Stimulated activated CD8-positive, alpha-beta memory T cell treated with anti-CD3 and anti-CD28 coated beads, Interleukin-15, amount 100 ng/mL, for 48 hours (primary cell): ENCODE data around the gene TAS2R20.
"Not testable (repeated sequence)": the region's sequence is repeated elsewhere in the genome, so short reads cannot be mapped to it uniquely, and the experiment has no call there.

Experiments
- DNase-seq, 2 donors: peaks; one replicate each; pipeline ENCODE4 v3.0.0-alpha.2; 2020; ENCODE audit warnings: low read depth in 2 of 2

Gene TAS2R20, protein sequence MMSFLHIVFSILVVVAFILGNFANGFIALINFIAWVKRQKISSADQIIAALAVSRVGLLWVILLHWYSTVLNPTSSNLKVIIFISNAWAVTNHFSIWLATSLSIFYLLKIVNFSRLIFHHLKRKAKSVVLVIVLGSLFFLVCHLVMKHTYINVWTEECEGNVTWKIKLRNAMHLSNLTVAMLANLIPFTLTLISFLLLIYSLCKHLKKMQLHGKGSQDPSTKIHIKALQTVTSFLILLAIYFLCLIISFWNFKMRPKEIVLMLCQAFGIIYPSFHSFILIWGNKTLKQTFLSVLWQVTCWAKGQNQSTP

DNA sequence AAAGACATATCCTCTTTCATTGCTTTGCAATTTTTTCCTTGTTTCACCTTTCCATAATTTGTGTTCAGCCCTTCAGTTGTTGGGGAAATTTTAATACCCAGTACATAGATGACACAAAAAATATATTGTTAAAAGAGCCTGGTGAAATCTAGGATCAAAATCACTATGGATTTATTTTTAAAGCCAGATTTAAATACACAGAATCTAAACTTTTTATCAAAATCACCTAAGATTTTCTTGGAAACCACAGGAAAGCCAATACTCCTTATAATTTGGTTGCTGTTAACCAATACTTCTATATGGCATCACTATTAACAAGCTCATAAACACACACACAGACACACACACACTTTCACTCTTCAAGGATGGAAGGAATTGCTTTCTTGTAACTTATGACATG lies at the start of gene TAS2R20:
Gene TAS2R20 (minus strand): TSS at position 101 of the 400 bp plus-strand sequence. CDS start 429 bp downstream, outside the sequence.
- DNase-seq, result no peak

DNA sequence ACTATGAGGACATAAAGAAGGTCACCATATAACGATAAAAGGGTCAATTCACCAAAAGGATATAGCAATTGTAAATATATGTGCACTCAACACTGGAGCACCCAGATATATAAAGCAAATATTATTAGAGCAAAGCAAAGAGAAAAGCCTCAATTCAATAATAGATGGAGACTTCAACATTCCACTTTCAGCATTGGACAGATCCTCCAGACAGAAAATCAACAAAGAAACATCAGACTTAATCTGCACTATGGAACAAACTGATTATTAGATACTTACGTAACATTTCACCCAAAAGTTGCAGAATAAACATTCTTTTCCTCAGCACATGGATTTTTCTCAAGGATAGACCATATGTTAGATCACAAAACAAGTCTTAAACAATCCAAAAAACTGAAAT lies 43.3 kb upstream of the TAS2R20 start:
- DNase-seq, result not testable (repeated sequence)

DNA sequence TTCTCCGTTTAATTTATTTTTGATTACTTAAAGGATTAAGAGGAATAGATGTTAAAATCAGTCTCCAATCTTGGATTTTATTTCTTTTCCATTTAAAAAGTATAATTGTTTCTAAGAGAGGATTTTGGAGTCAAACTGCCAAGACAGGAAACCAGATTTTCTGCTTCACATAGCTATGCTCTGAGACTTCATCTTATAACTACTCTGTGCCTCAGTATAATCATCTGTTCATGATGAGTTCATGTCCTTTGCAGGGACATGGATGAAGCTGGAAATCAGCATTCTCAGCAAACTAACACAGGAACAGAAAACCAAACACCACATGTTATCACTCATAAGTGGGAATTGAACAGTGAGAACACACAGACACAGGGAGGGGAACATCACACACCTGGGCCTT lies 42.1 kb upstream of the TAS2R20 start:
- DNase-seq, result no peak

DNA sequence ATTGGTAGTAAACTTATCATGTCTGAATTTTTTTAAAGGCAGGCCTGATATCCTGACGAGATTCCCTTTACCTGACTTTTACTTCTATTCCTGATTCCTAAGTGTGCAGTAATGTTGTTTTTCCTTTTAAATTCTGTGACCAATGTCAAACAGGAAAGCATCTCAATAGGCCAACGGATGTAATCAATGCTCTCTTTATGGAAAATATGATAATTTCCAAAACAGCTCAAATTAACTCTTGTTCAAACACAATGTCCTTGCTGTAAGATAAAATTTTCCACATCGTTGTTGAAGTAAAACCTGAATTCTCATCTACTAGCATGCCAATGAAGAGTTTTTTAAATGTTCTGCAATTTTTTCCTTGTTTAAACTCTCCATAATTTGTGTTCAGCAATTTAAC lies 41.1 kb upstream of the TAS2R20 start:
- DNase-seq, result no peak

DNA sequence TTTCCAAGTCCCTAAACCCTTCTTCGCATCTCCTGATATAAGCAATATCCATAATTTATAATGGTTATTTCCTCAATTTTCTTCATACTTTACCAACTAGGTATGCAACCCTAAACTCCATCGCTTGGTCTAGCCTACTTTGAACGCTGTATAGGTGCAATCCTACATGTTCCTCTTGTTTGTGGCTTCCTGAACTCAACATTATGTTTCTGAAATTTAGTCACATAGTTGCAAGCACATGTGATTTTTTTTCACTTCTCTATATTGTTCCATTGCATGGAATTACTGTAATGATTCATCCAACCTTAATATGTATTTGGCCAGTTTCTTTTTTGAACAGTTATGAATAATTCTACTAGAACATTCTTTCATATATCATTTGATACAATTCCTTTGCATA lies 35.9 kb upstream of the TAS2R20 start:
- not testable (repeated sequence) for DNase-seq

DNA sequence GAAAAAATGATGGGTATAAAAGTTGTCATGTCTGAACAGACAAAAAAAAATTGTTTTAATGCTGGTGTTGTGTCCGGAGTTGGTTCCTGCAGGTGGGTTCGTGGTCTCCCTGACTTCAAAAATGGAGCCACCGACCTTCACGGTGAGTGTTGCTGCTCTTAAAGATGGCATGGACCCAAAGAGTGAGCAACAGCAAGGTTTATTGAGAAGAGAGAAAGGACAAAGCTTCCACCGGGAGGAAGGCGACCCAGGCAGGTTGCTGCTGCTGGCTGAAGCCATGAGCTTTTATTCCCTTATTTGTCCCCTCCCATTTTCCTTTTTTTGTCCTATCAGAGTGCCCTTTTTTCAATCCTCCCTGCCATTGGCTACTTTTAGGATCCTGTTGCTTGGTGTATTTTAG lies 33.2 kb upstream of the TAS2R20 start, which contains the start of gene TAS2R31:
Gene TAS2R31 (minus strand): TSS at position 101 of the 400 bp plus-strand sequence. CDS start 72 bp downstream, at position 29.
- DNase-seq, result no peak

DNA sequence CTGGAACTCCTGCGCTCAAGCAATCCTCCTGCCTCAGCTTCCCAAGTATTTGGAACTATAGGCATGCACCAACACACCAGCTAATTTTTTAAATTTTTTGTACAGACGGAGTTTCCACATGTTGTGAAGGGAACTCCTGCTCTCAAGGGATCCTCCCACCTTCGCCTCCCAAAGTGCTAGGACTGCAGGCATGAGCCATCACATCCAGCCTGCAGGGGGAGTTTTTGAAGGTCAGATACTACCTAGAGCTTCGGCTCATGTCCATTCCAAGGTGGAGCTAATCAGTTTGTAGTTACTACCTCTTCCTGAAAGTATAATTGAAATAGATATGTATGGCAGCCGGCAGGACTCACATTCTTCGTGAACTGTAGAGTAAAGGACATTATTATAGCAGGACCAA lies 28.0 kb upstream of the TAS2R20 start:
- DNase-seq, result no peak

DNA sequence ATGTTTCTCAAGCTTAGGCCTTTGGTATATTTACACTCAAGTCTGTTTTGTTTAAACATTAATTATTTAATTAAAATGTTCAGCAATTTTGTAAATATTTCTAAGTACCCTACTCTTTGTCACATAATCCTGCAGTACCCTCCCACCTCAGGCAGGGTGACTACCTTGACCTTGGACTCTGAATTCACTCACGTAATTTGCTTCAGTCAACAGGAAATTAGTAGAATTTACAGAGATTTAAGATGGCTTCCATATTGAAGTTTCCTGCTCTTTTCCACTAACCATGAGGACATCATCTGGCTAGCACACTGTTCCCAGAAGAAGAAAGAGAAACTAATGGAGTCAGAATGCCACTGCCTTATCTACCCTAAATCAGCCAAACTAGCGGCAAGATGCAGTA lies 25.3 kb upstream of the TAS2R20 start:
- DNase-seq, result no peak

DNA sequence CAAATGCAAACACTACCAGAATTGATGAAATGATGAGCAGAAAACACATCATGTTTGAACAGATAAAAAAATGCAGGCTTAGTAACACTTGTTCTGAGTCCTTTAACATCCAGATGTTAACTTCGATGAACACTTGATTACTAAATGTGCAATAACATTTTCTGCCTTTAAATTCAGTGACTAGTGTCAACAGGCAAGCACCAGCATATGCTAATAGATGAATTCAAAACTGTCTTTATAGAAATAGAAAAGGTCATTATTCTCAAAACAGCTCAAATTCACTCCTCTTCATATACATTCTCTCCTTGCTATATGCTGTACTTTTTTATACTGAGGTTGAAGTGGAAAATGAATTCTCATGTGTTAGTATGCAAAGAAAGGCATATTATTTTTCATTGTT lies 24.4 kb upstream of the TAS2R20 start, which contains the start of gene TAS2R19:
Gene TAS2R19 (minus strand): TSS at position 101 of the 400 bp plus-strand sequence. CDS start 49 bp downstream, at position 52.
- no peak for DNase-seq

DNA sequence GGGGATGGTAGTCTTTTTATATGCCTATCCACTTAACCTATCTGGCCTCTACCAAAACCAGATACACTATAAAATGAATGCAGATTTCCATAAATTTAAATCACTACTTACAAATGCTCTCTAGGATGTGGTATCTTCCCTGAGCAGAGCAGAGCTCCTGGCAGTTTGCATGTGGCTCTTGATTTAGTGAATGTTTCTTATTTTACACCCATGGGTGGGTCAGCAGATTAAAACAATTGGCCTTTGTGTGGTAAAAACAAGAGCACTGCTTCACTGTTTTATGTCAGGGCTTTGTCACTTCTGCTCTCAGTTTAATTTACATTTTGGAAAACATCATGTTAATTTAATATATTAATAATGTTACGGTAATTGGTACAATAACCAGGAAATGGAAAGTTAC lies 18.8 kb upstream of the TAS2R20 start:
- no peak for DNase-seq

DNA sequence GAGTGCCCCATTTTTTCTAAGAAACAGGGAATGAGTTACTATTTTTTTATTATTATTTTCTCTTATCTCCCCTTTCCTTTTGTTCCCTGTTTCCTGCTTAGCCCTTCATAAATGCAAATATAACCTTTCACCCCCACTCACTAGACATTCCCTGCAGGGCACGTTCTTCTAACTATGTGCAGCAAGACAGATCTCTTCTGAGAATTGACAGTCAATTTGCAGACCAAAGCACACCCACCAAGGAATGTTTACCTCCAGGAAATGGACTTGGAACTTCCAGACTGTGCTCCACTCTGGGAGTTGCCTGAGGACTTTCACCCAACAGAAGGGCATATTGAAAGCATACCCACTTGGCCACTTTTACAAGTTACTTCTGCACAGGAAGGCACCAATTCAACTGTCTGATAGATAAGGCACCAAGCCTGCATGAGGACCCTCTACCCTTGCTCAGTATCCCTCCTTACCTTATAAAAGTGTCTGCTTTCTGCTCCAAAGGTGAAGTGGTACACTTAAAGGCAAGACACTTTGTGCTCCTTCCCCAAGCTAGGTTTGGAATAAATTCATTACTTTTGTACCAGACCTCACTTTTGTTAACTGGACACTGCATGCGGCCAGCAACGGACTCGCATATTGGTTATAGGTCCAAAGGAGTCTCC lies 17.8 kb upstream of the TAS2R20 start:
- DNase-seq, result no peak

DNA sequence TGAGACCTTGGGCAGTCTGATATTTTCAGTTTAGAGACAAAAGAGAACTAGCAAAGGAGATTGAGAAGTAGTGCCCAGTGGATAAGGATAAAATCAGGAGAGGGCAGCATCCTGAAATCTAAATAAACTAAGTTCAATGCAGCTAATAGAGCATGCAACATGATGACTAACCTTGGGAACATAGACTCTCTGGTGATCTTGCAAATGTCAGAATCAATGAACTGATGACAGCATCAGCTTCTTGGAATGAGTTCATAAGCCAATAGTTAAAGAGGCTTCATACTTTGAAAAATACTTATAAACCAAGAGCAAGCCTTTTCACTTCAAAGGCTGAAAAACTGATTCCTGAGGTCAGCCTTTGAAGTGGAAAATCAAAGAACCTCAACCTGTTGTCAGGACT lies 16.1 kb upstream of the TAS2R20 start:
- DNase-seq, result no peak

DNA sequence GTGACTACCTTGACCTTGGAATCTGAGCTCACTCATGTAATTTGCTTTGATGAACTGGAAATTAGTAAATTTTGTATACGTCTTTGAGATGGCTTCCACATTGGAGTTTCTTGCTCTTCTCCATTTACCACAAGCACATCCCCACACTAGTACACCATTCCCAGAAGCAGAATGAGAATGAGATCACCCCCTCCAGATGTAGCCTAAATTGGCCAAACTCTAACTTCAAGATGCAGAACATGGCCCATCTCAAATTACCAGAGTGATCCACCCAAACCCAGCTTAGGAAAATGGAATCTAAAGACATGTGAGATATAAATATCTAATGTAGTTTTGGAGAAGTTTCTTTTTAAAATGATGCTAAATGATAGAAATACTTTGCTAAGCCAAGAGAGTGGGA lies 9.5 kb upstream of the TAS2R20 start:
- no peak for DNase-seq

DNA sequence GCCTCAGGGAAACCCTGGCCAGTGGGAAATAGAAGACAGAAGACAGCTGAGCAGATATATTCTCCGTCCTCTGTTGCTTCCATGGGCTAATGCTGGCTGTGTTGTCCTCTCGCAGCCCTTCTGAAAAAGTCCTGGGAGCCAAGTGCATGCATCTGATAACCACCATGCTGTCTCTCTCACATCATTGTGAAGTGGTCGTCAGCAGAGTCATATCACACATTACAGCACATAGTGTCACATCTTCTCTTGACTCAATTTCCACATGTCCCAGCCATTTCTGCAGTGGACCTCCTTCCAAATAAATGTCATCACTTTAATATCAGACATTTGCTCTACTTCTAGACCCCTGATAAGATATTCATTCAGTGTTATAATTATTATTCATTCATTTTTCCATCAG lies 3.8 kb downstream of the TAS2R20 start:
- DNase-seq, result no peak

DNA sequence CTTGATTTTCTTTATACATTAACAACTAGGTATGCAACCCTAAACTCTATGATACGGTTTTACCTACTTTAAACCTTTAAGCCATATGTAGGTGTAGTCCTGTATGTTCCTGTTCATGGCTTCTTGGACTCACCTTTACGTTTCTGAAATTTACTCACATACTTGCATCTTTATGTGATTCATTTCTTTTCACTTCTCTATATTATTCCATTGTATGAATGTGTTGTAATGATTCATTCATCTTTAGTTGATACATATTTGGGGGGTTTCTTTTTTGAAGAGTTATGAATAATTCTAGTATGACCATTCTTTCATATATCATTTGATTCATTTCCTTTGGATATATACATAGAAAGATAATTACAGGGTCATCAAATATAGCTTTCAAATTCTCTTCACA lies 9.0 kb downstream of the TAS2R20 start:
- DNase-seq, result no peak

DNA sequence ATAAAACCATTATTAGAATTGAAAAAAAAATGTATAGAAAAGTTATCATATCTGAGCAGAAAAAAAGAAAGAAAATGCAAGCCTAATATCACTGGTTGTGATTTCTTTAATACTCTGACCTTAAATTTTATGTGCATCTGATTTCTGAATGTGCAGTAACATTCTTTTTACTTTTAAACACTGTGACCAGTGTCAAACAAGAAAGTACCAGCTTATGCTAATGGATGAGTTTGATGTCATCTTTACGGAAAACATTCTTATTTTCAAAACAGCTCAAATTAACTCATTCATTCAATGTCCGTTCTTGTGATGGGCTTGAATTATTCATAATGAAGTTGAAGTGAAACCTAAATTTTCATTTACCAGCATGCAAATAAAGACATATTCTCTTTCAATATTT lies 11.3 kb downstream of the TAS2R20 start, which contains the start of gene TAS2R50:
Gene TAS2R50 (minus strand): TSS at position 101 of the 400 bp plus-strand sequence. CDS start 52 bp downstream, at position 49.
- no peak for DNase-seq

DNA sequence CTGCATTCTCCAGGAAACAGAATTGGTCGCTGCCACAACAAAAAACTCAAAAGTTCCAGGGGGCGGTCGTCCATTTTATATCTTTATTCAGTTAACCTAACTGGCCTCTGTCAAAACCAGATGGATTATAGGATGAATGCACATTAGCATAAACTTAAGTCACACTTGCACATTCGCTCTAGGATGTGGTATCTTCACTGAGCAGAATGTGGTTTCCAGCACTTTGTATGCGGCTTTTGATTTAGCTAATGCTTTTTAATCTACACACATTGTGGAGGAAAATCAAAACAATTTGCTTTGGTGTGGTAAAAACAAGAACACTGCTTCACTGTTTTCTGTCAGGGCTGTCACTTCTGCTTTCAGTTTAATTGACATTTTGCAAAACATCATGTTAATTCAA lies 15.9 kb downstream of the TAS2R20 start:
- DNase-seq, result peak; percentile 1 to 3

DNA sequence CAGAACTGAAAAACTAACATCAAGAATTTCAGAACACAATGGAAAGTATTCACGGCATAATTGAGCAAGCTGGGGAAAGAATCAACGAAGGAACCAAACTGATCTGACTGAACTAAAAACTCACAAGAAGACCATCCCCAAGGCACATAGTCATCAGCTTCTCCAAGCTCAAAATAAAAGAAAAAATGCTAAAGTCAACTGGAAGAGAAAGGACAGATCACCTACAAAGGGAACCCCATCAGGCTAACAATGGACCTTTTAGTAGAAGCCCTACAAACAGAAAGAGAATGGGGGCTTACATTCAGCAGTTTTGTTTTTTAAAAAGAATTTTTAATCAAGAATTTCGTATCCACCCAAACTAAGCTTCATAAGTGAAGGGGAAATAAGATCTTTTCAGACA lies 23.1 kb downstream of the TAS2R20 start:
- no peak for DNase-seq

DNA sequence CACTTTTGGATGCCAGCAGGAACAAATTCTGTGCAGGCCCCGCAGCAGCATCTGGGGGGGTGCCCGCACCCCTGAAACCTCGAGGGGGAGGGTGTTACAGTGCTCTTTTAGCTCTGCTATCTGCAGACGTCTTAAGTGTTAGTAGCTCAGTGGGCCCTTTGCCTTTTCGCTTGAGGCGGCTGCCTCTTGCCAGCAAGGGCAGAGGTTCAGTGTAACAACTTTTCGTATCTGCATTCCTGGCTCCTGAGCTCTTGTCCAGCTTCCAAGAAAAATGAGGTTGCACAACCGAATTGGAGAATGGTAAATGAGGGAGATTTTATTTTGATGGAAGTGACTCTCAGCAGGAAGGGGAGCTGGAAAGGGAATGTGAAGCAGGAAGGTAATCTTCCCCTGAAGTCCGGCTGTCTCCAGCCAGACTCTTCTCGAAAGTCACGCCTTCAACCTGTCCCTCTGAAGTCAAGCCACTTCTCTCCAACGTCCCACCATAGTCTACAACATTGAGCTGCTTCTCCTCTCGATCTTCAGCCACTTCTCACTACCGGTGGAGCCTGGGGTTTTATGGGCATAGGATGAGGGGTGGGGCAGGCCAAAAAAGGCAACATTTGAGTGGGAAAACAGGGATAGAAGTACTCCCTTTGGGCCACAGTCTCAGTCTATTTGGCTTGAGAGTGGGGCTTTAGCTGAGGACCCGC lies 29.2 kb downstream of the TAS2R20 start:
- no peak for DNase-seq

DNA sequence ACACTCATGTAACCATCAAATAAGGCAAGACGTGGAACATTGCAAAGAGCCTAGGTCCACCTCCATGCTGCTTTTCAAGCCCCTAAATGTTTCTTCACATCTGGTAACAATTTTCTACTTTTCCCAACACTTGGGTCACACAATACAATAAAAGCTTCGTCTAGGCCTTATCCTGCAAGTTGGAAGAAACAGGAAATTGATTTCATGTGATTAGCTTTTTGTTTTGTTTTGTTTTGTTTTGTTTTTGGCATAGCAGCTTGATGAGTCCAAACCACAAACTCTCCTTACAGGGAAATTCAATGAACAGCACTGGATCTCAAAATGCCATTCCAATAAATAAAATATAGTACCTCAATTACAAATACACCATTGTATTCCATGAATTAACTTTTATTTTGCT lies 30.7 kb downstream of the TAS2R20 start:
- DNase-seq, result no peak

DNA sequence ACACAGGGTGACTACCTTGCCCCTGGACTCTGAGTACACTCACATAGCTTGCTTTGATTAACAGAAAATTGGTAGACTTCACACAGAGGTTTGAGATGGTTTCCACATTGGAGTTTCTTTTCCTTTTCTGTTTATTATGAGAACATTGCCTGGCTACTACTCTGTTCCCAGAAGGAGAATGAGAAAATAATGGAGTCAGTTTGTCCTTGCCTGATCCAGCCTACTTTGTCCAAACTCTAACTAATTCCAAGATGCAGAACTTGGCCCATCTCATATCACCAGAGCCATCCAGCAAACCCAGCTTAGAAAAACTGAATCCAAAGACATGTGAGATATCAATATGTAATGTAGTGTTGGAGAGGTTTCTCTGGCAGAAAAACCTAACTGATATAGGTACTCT lies 31.8 kb downstream of the TAS2R20 start:
- no peak for DNase-seq

DNA sequence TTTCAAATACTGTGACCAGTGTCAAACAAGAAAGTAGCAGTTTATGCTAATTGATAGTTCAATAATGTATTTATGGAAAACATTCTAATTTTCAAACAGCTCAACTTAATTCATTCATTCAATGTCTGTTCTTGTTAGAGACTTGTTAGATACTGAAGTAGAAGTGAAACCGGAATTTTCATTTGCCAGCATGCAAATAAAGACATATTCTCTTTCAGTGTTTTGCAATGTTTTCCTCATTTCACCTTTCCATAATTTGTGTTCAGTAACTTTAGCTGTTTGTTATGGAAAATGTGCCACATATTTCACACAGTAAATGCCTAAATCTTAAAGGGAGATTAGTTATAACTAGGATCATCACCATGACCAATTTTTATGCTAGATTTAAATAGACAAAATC lies 32.6 kb downstream of the TAS2R20 start:
- no peak for DNase-seq

DNA sequence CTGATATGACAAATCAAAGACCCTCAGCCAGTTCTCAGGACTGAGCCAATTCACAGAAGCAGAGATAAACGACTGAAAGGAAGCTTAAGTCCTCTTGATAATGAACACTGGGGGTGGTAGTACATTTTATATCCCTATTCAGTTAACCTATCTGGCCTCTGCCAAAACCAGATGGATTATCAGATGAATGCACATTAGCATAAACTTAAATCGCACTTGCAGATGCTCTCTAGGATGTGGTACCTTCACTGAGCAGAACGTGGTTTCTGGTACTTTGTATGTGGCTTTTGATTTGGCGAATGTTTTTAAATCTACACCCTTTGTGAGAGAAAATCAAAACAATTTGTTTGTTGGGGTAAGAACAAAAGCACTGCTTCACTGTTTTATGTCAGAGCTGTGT lies 37.9 kb downstream of the TAS2R20 start:
- no peak for DNase-seq
